Measurements from ENCODE around the gene SPIRE2.
A peak's percentile ranks its signal among the peaks of the same experiment; 100 is the strongest.

The SPIRE2 gene

GRCh38 chr16:89897204-89897603 is 68.9 kb downstream of the SPIRE2 start:
- H3K27me3 Mint-ChIP-seq: no peaks in the 10 kb centered on the region
- no peaks in the 10 kb centered on the region for H3K9me3 Mint-ChIP-seq
- ATAC-seq (ENCODE audit: low read depth) (no peak), DNase-seq (ENCODE audit: low spot score in 2 of 2) (no peak)
- H3K27ac Mint-ChIP-seq: no peak overlapping the region
- no peak overlapping the region for H3K4me3 Mint-ChIP-seq
- H3K4me1 Mint-ChIP-seq: no peaks in the 10 kb centered on the region
- peaks cover 6% of the 10 kb centered on the region for H3K36me3 Mint-ChIP-seq

GRCh38 chr16:89898201-89898967 is 70.1 kb downstream of the SPIRE2 start:
- H3K36me3 Mint-ChIP-seq: peaks cover 6% of the 10 kb centered on the region

GRCh38 chr16:89899879-89900481 is 71.7 kb downstream of the SPIRE2 start:
- Mint-ChIP-seq H3K27me3 (no peaks in the 10 kb centered on the region), H3K27ac (no peak overlapping the region), H3K36me3 (peaks cover 6% of the 10 kb centered on the region), H3K4me1 (no peaks in the 10 kb centered on the region), H3K4me3 (no peak overlapping the region), H3K9me3 (no peaks in the 10 kb centered on the region)
- no peak for DNase-seq (ENCODE audit: low spot score in 2 of 2)
- no peak for ATAC-seq (ENCODE audit: low read depth)

More at GRCh38 chr16:89898201-89898967, 70.1 kb downstream of the SPIRE2 start:
- no peaks in the 10 kb centered on the region for H3K4me1 Mint-ChIP-seq
- no peaks in the 10 kb centered on the region for H3K27me3 Mint-ChIP-seq
- no peaks in the 10 kb centered on the region for H3K9me3 Mint-ChIP-seq
- no peak overlapping the region for H3K4me3 Mint-ChIP-seq
- no peak for DNase-seq (ENCODE audit: low spot score in 2 of 2)
- H3K27ac Mint-ChIP-seq: peak overlapping the region; percentile 83
- no peak for ATAC-seq (ENCODE audit: low read depth)

- ATAC-seq (ENCODE audit: low read depth) (no peak), DNase-seq (ENCODE audit: low spot score in 2 of 2) (no peak)
- no peak overlapping the region for H3K4me3 Mint-ChIP-seq
- no peak overlapping the region for H3K27ac Mint-ChIP-seq
- H3K36me3 Mint-ChIP-seq: peaks cover 8% of the 10 kb centered on the region
- no peaks in the 10 kb centered on the region for H3K27me3 Mint-ChIP-seq
- H3K4me1 Mint-ChIP-seq: no peaks in the 10 kb centered on the region
- H3K9me3 Mint-ChIP-seq: no peaks in the 10 kb centered on the region
Measured at GRCh38 chr16:89900885-89901284, 72.6 kb downstream of the SPIRE2 start.

- Mint-ChIP-seq H3K27me3 (no peaks in the 10 kb centered on the region), H3K4me3 (no peak overlapping the region), H3K9me3 (no peaks in the 10 kb centered on the region), H3K4me1 (no peaks in the 10 kb centered on the region), H3K27ac (no peak overlapping the region), H3K36me3 (peaks cover 9% of the 10 kb centered on the region)
- no peak for ATAC-seq (ENCODE audit: low read depth)
- DNase-seq (ENCODE audit: low spot score in 2 of 2): no peak
Measured at GRCh38 chr16:89902980-89903379, 74.7 kb downstream of the SPIRE2 start.

- DNase-seq (ENCODE audit: low spot score in 2 of 2): no peak
- Mint-ChIP-seq H3K4me3 (no peak overlapping the region), H3K36me3 (peaks cover 8% of the 10 kb centered on the region), H3K4me1 (peaks cover 3% of the 10 kb centered on the region), H3K27ac (no peak overlapping the region), H3K27me3 (no peaks in the 10 kb centered on the region), H3K9me3 (no peaks in the 10 kb centered on the region)
- ATAC-seq (ENCODE audit: low read depth): no peak
Measured at GRCh38 chr16:89903908-89904515, 75.7 kb downstream of the SPIRE2 start.

- H3K4me3 Mint-ChIP-seq: no peak overlapping the region
- H3K27me3 Mint-ChIP-seq: no peaks in the 10 kb centered on the region
- H3K36me3 Mint-ChIP-seq: peaks cover 9% of the 10 kb centered on the region
- ATAC-seq (ENCODE audit: low read depth): no peak
- no peak overlapping the region for H3K27ac Mint-ChIP-seq
- DNase-seq (ENCODE audit: low spot score in 2 of 2): no peak
- peaks cover 3% of the 10 kb centered on the region for H3K4me1 Mint-ChIP-seq
- no peaks in the 10 kb centered on the region for H3K9me3 Mint-ChIP-seq
Measured at GRCh38 chr16:89904606-89905510, 76.6 kb downstream of the SPIRE2 start.

- H3K9me3 Mint-ChIP-seq: no peaks in the 10 kb centered on the region
- H3K4me3 Mint-ChIP-seq: no peak overlapping the region
- peaks cover 3% of the 10 kb centered on the region for H3K4me1 Mint-ChIP-seq
- H3K36me3 Mint-ChIP-seq: peaks cover 10% of the 10 kb centered on the region
- no peak overlapping the region for H3K27ac Mint-ChIP-seq
- no peak for DNase-seq (ENCODE audit: low spot score in 2 of 2)
- ATAC-seq (ENCODE audit: low read depth): no peak
- H3K27me3 Mint-ChIP-seq: no peaks in the 10 kb centered on the region
Measured at GRCh38 chr16:89905511-89906139, 77.3 kb downstream of the SPIRE2 start.

- DNase-seq (ENCODE audit: low spot score in 2 of 2): no peak
- Mint-ChIP-seq H3K9me3 (no peaks in the 10 kb centered on the region), H3K36me3 (peaks cover 13% of the 10 kb centered on the region), H3K27ac (no peak overlapping the region), H3K4me1 (peaks cover 3% of the 10 kb centered on the region), H3K4me3 (no peak overlapping the region), H3K27me3 (no peaks in the 10 kb centered on the region)
- ATAC-seq (ENCODE audit: low read depth): no peak
Measured at GRCh38 chr16:89906140-89907025, 78.1 kb downstream of the SPIRE2 start.

GRCh38 chr16:89907055-89907814 is 79.0 kb downstream of the SPIRE2 start:
- no peak overlapping the region for H3K4me3 Mint-ChIP-seq
- no peak for ATAC-seq (ENCODE audit: low read depth)
- peaks cover 14% of the 10 kb centered on the region for H3K36me3 Mint-ChIP-seq

GRCh38 chr16:89908236-89908635 is 80.0 kb downstream of the SPIRE2 start:
- H3K4me1 Mint-ChIP-seq: peaks cover 3% of the 10 kb centered on the region
- peaks cover 14% of the 10 kb centered on the region for H3K36me3 Mint-ChIP-seq
- ATAC-seq (ENCODE audit: low read depth): no peak
- H3K27me3 Mint-ChIP-seq: no peaks in the 10 kb centered on the region
- no peaks in the 10 kb centered on the region for H3K9me3 Mint-ChIP-seq
- H3K27ac Mint-ChIP-seq: no peak overlapping the region
- DNase-seq (ENCODE audit: low spot score in 2 of 2): no peak
- H3K4me3 Mint-ChIP-seq: no peak overlapping the region

More at GRCh38 chr16:89907055-89907814, 79.0 kb downstream of the SPIRE2 start:
- DNase-seq (ENCODE audit: low spot score in 2 of 2): no peak
- no peaks in the 10 kb centered on the region for H3K9me3 Mint-ChIP-seq
- no peak overlapping the region for H3K27ac Mint-ChIP-seq
- peaks cover 3% of the 10 kb centered on the region for H3K4me1 Mint-ChIP-seq
- H3K27me3 Mint-ChIP-seq: no peaks in the 10 kb centered on the region

Data from memory B cell (primary cell).